ENCODE data around the gene ARHGAP45.
"Not testable (repeated sequence)": the region's sequence is repeated elsewhere in the genome, so short reads cannot be mapped to it uniquely, and the experiment has no call there.

ARHGAP45 gene

DNA sequence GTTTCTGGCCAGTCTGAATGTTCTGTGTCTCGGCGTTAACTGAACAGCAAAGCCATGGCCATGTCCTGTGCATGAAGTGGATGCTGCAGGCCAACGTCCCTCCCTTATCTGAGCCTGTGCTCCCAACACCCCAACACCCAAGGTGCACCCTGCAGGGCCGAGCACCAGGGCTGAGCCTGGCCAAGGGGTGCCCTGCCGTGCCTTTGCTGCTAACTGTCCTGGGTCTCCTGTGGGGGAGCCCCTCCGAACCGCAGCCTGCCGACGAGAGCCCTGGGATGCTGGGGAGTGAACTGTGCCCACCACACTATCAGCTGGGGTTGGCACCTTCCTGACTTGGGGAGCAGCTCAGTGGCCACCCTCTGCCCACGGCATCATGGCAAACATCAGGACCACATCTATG, 54.4 kb downstream of the ARHGAP45 start:
- DNase-seq, result no peak

GRCh38 chr19:1122021-1122971, 55.3 kb downstream of the ARHGAP45 start:
- no peak for DNase-seq

- no peak for DNase-seq
These were observed 56.0 kb downstream of the ARHGAP45 start for GRCh38 chr19:1122972-1123363.

GRCh38 chr19:1123381-1123780, 56.4 kb downstream of the ARHGAP45 start:
- no peak for DNase-seq

GRCh38 chr19:1123885-1124677, 57.1 kb downstream of the ARHGAP45 start:
- no peak for DNase-seq

GRCh38 chr19:1125601-1126467, 58.9 kb downstream of the ARHGAP45 start:
- DNase-seq, result no peak

DNA sequence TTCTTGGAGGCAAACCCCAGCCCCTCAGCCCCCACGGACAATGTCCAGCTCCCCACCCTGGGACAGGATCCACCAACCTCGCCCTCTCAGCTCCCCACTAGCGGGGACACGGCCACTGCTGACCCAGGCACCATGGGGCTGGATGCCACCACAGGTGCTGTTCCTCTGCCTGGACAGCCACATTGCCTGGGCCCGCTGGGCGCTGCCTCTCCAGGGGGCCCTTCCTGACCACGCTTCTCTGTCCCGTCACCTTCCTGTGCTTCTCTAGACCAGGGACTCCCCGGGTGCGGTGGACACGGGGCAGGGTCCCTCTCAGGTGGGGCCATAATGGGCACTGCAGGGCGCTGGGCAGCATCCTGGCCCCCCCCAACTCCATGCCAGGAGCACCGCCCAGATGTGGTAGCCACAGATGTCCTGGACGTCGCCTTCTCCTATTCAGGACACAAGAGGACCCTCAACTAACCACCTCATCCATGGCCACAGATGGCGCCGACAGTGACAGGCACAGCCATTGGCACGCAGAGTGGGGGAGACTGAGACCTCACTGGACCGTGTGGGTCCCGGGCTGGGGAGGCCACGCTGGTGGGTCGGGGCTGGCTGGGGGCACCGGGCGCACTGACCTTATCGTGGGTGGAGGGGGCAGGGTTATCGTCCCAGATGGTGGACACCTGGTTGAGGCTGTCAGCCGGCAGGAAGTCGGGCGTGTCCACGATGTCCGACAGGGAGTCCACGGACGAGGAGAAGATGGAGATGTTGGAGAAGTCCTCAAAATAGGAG, 60.2 kb downstream of the ARHGAP45 start:
- DNase-seq, result no peak

GRCh38 chr19:1128106-1128505, 61.1 kb downstream of the ARHGAP45 start:
- no peak for DNase-seq

DNA sequence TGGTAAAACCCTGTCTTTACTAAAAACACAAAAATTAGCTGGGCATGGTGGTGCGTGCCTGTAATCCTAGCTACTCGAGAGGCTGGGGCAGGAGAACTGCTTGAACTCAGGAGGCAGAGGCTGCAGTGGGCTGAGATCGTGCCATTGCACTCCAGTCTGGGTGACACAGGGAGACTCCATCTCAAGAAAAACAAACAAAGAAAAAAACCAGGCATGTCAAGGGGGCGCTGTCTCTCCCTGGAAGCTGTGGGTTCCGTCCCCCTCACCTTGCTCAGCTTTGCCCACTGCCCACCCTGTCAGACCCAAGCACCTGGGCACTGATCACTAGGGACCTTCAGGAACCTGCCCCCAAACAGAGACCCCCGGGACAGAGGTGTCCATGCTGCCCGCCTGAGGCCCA, 62.1 kb downstream of the ARHGAP45 start:
- DNase-seq, result not testable (repeated sequence)

GRCh38 chr19:1129535-1129934, 62.6 kb downstream of the ARHGAP45 start:
- no peak for DNase-seq

- DNase-seq, result no peak
These were observed 64.1 kb downstream of the ARHGAP45 start for GRCh38 chr19:1130771-1131717.

- peak; percentile 42 to 58 for DNase-seq
These were observed 65.0 kb downstream of the ARHGAP45 start for GRCh38 chr19:1131718-1132551.

DNA sequence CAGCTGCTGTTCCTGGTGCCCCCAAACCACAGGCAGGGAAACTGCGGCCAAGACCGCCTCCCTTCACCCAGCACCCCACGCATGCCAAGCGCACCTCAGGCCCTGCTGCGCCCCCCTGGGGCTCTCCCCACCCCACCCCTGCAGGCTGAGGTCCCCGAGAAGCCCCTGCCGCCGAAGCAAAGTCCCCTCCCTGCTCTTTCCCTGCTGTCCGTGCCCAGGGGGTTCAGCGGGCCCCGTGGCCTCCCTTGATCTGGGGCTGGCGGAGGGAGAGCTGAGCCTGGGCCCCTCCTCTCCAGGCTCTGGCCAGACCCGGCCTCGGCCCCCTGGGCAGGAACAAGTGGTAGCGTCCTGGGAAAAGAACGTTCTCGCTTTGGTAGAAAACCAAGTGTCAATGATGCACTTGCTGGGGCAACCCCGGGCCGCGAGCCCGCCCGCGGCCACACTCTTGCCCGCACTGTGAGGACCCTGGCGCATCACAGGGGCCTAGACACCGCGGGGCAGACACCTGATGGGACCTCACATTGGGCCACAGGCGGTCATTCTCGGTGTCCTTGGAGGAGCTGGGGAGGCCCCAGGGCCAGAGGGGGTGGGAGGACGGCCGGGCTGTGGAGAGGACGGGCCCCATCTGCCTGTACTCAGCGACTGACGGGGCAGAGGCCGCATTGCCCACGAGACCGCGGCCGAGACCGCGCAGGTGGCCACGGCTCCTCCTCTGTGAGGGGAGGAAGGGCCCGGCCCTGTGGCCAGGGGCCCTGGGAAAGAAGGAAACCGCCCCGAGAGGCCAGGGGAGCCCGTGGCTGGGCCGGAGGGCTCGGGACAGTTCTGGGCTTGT, 65.8 kb downstream of the ARHGAP45 start:
- DNase-seq, result no peak

DNA sequence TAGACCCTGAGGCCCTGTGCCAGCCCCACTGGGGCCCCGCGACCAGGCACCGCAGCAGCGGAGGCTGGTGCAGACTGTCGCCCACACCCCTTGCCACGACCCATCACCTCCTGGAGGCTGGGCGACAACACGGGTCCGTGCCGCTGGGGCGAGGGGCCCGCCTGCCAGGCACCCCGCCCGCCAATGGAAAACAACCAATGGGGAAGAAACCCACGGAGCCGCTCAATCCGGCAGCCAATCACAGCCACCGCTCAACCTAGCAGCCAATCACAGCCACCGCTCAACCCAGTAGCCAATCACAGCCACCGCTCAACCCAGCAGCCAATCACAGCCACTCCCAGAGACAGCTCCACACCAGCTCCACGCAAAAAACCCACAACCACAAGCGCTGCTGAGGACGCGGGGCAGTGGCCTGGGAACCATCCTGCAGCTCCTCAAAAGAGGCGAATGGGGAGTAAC, 66.5 kb downstream of the ARHGAP45 start:
- DNase-seq, result no peak

GRCh38 chr19:1134431-1134830, 67.5 kb downstream of the ARHGAP45 start:
- DNase-seq, result no peak

DNA sequence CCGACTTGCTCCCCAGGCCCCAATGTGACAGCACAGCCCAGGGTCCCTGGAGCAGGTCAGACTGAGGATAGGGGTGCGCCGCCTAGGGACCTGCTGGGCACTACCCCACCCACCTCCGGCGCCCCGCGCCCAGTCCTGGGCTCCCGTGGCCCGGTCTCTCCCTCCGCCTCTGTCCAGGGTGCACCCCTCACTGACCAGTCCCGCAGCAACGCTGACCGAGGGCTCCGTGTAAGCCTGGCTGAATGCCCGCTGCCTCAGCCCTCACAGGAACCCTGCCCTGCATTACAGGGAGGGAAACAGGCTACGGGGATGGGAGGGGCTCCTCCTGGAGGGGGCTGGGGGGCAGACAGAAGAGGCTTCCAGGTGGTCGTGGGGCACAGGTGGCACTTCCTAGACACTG, 68.5 kb downstream of the ARHGAP45 start:
- no peak for DNase-seq

DNA sequence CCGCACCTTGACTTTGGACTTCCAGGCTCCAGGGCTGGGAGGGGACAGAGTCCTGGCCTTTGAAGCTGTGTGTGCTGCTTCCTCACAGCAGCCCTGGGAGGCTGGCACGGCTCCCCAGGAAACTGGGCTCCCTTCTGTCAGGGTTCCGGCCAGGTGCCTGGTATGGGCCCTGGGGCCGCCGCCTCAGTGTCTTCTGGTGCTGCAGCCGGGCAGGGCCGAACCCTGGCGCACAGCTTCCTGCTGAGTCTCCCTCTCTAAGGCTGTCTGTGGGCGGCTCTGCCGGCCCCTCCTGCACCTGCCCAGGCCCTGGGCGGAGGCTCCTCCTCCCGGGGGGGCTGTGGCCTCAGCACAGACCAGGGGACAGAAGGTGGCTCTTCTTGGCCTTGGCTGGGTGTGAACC, 69.2 kb downstream of the ARHGAP45 start:
- DNase-seq, result peak in 1 of 2 experiments; percentile 40
